GM19351 (cell line): ENCODE data around the gene TTC39B.
"Not testable (repeated sequence)": the region's sequence is repeated elsewhere in the genome, so short reads cannot be mapped to it uniquely, and the experiment has no call there.

Source experiments
- ATAC-seq: cut with Tn5 transposase; IDR thresholded peaks from one replicate; pipeline ENCODE4 v1.9.1; 2021; ENCODE audit warnings: mild to moderate bottlenecking, moderate library complexity; ENCODE audit not compliant: unreplicated experiment

The TTC39B gene

DNA sequence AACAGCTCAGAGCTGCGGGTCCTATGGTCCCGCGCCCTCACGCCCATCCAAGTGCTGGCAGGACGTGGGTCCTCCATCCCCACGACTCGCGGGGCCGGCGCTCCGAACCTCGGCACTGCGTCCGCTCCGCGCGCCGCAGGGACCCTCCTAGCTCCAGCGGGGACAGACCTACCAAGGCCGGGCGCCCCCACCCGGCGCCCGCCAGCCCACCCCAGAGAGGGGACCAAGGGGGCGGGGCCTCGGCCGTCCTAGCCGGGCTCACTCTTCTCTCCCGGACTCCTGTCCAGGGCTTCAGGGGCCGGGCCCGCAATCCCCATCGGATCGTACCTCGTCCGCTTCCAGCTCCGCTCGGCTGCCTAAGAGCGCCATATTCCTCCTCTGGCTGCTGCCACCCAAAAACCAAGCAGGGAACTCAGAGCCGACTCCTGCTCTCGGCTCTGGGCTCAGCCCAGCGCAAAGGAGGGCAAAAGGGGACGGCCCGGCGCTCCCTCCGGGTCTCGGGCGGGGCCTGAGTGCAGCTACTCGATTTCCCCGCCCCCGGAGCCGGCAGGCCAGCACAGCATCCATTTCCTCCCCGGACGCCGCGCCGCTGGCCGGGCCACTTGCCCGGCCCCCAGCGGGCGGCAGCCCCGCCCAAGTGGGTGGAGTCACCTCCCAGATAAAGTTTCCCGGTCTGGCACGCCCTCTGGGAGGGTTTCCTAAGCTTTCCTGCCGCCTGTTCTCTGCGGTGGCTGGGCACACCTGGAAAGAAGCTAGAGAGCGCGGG, at the start of gene TTC39B:
TSS of gene TTC39B (minus strand) at position 460 of the 766 bp plus-strand sequence. CDS start at position 369, 91 bp downstream.
- peak; percentile 91 for ATAC-seq

DNA sequence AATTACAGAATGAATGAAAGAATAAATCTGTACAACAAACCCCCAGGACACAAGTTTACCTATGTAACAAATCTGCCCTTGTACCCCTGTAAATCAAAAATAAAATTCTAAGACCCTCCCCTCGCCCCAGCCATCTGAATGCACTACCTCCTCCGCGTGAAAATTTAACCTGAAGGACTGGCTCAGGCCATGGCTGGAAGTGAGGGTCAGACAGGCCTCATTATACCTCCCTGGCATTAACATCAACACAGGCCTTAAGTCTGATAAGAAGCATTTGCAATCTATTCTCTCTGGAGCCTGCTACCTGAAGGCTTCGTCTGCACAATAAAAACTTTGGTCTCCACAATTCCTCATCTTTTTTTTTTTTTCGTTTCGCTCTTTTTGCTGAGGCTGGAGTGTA, 48.7 kb upstream of the TTC39B start:
- no peak for ATAC-seq

DNA sequence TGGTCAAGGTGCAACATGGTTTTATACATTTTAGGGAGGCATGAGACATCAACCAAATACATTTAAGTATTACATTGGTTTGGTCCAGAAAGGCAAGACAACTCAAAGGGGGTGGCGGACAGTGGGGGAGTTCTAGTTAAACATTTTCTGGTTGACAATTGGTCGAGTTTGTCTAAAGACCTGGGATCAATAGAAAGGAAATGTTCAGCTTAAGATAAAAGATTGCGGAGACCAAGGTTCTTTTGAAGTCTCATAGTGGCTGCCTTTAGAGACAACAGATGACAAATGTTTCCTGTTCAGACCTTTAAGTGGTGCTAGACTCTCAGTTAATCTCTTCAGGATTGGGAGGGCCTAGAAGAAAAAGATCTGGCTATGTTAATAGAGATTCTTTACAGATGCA, 47.7 kb upstream of the TTC39B start:
- no peak for ATAC-seq

DNA sequence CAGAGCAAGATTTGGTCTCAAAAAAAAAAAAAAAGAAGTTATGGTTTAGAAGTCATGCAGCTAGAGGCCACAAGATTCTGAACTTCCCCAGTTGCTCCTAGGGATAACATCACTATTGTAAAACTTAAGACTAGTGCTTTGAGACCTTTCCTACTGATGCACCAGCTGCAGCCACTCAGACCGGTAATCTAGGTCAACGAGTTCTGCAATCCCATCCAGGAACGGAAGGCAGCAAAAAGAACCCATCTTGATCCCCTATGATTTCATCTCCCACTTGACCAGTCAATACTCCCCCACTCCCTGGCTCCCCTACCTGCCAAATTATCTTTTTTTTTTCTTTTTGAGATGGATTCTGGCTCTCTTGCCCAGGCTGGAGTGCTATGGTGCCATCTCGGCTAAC, 46.9 kb upstream of the TTC39B start:
- ATAC-seq: no peak

DNA sequence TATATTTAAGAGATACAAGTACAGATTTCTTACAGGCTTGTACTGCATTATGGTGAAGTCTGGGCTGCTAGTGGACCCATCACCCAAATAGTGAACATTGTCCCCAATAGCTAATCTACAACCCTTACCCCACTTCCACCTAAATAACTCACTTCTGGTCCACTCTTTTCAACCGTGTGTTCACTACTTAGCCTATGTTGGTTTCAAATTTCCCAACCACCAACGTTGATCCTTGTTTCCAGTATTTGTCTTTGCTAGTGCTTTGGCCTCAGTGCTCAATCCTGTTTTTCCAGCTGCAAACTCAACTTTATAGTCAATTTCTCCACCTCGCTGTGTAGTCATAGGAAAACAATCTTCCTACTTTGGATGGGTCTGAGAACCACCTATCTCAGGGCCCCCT, 45.3 kb upstream of the TTC39B start:
- no peak for ATAC-seq

DNA sequence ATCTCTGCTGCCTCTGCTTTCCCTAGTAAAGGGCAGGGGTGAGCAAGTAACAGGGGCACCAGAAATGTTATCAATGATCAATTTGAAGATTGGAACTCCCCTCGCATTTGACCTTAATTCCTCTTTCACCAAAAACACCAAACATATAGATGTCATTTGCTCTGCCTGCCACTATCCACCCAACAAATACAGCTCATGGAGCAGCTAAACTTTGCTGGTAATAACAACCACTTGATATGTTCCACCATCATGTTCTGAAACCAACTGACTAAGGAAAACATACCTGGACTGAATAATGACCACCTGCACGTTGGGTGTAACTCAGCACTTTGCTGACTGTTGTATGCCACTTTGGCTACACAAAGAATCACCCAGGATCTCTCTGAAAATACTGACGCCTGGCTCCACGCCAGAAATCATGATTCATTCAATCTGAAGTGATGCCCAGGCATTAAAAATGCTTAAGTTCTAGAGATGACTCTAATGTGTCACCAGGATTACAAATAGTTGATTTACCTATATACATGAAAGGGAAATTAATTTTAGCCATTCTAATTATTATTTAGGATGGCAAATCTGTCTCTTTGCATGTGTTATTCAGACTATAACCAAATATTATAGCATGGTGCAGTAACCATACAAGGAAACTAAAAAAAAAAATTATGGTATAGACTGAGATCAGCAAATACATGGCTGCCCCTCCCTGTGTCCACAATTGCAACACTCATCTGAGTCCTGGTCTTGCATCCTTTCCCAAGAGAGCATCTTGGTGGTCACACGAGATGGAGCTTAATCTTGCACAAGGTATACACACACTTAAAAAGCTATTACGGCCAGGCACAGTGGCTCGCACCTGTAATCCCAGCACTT, 43.1 kb upstream of the TTC39B start:
- ATAC-seq: no peak

DNA sequence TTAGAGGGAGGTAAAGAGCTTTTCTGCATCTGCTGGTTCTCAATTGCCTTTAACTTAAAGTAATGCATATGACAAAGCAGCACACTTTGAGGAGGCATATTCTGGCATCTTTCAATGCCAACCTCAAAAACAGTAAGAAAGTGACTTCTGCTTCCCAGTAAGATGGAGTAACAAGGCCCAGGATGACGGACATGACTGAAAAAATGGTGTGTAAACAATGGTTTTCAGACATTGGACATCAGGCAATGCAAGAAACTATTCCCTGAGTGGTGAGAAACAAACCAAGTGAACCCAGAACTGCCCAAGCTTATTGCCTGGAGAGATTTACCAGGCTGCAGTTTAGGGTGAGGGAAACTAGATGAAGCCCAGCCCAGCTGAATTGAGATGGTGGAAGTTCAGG, 39.8 kb upstream of the TTC39B start:
- no peak for ATAC-seq

DNA sequence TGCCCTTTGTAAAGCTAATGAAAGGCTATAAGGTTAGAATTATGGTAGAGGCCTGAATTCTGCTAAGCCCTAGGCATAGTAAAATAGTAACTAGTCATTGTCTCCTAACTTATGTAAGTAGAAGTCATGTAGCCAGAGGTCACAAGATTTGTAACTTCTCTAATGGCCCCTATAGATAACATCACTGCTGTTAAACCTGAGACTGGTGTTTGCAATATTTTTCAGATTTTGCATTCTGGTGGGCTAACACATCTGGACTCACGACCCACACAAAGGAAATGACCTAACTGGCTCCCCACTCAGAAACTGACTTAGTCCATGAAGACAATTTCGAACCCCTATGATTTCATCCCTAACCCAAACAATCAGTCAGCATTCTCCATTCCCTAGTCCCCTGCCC, 37.2 kb upstream of the TTC39B start:
- no peak for ATAC-seq

DNA sequence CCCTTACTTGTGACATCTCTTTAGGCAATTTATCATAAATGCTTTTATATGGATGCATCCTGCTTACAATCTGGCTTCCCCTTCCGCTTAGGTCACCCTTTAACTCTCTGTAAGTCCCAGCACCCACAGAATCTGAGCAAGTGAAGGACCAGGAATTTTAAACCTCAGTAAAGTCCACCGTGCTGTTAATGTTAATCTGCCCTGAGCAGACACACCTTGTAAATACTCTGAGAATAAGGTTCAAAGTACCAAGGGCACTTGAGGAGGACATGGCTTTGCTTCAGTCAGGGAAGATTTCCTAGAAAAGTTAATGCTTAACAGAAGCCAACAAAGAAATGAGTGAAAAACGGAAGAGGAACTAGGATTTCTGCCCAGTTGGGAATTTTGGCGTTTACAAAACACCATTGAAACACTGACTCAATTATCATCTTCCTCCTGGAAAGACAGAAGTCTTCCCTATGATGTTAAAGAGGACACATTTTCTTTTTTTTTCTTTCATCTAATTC, 26.4 kb upstream of the TTC39B start:
- no peak for ATAC-seq

DNA sequence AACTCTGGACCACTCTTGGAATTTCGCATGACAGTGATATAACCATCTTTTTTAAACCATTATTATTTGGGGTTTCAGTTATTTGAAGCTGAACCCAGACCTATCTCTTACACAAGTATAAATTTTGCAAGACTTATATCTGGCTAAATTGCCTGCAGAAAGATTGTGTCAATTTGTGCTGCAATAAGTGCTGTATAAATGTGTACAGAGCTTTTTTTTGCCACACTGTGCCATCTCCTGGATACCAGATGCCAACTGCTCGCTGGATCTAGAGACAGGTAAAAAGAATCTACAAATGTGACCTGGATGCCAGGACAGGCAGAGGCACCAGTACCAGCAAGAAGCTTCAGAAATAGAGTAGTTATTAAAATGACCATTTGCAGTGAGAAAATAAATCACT, 25.9 kb upstream of the TTC39B start:
- ATAC-seq: no peak

DNA sequence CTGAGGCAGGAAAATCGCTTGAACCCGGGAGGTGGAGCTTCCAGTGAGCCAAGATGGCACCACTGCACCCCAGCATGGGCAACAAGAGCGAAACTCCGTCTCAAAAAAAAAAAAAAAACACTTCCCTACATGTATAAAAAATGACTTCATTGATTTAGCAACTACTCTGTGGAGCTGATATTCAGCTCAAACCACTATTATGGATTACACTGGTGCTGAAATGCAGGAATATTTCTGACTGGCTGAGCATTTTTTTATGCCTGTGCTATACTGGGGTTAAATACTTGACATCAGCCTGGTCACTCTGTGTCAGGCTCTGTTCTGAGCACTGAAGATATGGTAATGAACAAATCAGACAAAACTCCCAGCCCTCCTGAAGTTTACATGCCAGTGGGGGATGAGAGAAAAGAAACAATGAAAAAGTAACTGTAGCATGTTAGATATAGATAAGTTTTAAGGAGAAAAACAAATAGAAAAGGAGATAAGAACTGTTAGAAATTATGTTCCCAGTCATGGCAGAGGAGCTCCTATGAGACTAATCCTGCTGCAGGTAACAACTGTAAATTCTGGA, 22.6 kb upstream of the TTC39B start:
- ATAC-seq: no peak

DNA sequence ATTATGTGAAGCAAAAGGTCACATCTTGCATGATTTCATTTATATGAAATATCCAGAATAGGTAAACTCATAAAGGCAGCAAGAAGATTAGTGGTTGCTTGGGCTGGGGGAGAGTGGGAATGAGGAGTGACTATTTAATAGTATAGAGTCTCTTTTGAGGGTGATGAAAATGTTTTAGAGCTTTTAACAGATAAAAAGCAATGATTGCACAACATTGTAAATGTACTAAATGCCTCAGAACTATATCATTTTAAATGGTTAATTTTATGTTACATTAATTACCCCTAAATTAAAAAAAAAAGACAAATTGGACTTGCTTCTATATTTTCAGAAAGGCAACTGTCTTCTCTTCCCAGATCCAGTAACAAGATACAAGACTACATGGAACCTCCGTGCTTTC, 21.9 kb upstream of the TTC39B start:
- no peak for ATAC-seq

DNA sequence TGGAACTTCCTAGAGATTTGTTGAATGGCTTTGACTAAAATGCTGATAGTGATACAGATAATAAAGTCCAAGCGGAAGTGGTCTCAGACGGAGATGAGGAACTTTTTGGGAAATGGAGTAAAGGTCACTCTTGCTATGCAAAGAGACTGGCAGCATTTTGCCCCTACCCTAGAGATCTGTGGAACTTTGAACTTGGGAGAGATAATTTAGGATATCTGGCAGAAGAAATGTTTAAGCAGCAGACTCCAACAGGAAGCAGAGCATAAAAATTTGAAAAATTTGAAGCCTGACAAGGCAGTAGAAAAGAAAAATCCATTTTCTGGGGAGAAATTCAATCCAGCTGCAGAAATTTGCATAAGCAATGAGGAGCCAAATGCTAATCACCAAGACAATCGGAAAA, 15.7 kb upstream of the TTC39B start:
- ATAC-seq: not testable (repeated sequence)

DNA sequence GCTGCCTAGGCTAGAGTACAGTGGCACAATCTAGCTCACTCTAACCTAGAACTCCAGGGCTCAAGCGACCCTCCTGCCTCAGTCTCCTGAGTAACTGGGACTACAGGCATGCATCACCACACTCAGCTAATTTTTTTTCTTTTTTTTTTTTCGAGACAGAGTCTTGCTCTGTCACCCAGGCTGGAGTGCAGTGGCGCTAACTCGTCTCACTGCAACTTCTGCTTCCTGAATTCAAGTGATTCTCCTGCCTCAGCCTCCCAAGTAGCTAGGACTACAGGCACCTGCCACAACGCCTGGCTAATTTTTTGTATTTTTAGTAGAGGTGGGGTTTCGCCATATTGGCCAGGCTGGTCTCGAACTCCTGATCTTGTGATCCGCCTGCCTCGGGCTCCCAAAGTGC, 12.6 kb upstream of the TTC39B start:
- not testable (repeated sequence) for ATAC-seq

DNA sequence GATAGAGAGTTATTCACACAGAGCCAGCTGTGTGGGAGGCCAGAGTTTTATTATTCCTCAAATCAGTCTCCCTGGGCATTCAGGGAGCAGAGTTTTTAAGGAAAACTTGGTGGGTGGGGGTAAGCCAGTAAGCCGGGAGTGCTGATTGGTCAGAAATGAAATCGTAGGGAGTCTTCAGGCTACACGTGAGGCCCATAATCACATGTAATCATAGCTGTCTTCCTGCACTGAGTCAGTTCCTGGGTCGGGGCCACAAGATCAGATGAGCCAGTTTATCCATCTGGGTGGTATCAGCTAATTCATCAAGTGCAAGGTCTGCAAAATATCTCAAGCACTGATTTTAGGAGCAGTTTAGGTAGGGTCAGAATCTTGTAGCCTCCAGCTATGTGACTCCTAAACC, 10.8 kb upstream of the TTC39B start:
- no peak for ATAC-seq

DNA sequence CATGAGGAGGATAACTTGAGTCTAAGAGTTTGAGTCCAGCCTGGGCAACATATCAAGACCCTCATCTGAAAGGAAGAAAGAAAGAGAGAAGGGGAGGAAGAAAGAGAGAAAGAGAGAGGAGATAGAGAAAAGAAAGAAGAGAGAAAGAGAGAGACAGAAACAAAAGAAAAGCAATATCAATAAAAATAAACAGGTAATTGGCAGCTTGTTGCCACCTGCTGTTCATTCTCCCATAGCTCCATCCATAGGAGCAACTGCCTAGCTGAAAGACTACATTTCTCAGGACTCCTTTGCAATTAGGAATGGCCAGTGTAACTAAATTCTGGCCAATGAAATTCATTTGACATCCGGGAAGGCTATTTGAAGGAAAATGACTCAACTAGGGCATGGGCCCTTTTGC, 4.6 kb upstream of the TTC39B start:
- ATAC-seq: no peak

DNA sequence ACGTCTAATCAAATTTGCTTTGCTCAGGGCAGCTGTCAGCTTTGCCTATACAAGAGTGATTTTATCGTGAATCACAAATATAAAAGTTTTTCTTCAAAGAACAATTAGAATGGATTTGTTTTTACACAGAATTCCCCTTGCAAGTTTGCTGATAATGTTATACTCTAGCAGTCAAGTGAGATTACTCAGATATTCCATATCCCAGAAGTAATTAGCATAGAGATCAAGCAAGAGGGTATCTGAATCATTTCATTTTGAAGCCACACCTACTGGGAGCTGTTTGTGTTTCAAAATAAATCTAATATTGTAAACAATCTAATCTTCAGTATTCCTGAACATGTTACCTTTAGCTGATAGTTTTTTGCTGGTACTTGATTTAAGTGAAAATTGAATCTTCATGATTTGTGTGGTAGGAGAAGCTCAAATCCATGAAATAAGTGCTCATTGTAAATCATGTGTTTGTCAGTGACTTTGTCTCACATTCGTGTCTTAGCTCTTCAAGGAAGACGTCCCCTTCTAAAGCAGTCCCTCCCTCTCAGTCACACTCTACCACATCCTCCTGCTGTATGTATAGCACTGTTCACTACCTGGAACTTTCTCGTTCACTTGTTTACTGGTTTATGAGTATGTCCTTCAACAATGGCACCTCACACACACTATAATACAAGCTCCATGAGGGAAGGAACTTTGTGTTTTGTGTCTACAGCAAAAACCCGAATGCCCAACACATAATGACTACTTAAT, 3.3 kb upstream of the TTC39B start:
- ATAC-seq: no peak

DNA sequence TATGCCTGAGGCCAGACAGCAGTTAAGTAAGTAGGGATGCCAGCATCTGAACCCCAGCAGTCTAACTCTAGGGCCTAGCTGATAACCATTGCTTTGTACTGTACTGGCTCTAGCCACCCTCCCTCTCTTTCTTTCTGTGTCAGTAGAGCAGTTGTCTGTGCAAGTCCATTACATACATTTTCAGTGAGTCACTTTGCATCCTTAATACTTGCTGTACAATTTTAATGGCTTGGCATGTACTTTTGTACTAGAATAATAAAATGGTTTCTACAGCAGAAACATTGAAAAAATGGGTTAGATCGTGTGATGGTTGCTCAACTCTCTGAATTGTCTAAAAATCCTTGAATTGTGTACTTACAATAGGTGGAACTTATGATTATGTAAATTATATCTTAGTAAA, 1.5 kb upstream of the TTC39B start:
- ATAC-seq: no peak

DNA sequence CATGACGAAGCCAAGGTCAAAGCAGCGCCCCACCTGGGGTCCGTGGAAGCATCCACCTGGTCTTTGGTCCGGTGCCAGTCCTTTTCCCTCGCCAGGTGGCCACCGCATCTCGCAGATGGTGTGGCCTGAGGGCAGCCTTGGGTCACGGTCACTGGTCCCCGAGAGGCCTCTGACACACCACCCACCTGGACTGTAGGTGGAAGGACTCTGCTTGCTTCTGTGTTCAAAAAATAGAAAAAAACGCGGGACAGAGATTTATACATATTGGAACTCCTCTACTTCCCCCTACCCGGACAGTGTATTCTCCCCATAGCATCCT, 466 bp upstream of the TTC39B start:
- ATAC-seq: peak; percentile 19

DNA sequence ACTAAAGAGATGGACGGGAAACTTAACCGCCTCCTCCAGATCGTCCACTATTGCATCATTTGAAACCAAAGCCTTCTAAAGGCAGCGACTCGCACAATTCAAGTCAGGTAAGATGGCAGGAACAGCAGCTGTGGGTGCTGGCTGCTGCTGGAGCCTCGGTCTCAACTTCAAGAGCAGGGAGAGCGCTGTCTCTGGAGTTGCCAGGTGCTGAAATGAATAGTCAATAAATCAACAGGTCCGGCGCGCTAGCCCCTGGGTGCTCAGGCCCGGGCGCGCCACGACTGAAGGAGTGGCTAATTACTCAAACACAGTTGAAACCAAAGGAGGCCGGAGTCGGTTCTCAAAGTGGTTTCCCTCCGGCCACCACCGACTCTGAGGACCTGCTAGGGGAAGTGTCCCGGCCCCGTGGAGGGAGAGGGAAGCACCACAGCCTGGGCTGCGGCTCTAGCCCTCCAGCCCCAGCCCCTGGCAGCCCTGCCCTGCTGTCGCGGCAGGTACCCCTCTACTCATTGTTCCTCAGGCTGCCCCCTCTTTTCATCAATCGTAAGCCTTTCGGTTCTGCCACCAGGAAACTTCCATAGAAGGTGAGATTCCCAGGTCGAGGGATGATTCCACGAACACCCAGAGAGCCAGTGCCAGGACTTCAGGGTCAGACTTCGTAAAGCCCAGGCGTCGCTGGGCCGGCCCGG, 804 bp downstream of the TTC39B start:
- ATAC-seq: no peak

DNA sequence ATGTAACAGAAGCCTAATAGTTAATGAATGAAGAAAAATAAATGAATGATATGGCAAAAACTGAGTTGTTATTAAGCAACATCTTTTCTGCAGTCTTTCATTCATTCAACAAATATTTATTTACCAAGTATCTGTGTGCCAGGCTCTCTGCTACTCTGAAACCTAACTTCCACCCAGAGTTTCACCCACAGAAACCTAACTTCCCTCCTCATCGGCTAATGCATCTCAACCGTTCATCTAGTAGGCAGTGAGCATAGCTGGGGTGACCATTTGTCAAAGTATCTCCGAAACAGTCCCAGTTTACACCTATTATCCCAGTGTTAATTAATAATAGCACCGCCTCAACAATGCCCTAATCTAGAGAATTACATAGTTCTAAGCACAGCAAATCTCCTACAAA, 1.5 kb downstream of the TTC39B start:
- no peak for ATAC-seq
